ENCODE results near the gene ITPR2. TPM values are rescaled to one million over a fixed set of nuclear protein-coding genes. Genes with fewer than 3 reads are reported as not detected.

The ITPR2 gene
- total and polyA plus RNA-seq, 2 of the 8 experiments (the other 6 are each of a cell fraction or from before 2014, with no cell fraction given) = 4.1 to 48.3 TPM

DNA sequence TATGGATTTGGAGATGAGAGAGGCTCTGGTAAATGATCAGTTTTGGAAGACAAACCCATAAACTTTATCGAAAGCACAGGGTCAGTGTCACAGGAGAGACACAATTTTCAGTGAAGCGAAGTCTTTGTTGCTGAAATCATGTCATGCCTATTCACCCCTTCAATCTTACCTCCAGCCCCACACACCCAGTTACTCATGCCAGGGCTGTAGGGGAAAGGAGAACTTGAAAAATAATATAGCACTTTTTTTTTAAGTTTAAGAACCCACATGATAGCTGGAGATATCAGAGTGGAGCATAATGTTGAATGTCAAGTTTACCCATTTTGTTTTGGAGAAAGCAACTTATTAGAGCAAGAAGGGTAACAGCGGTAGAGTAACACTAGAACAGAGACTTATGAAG, 530.2 kb downstream of the ITPR2 start:
- ChIA-PET POLR2A (ENCODE audit: partially characterized antibody) (no interaction called here), CTCF (ENCODE audit: partially characterized antibody) (no interaction called here)
- Histone ChIP-seq H3K4me2 (ENCODE audit: insufficient read depth in 1 of 2, low read depth in 2 of 2, low read length in 2 of 2) (no peak overlapping the region), H3K36me3 (ENCODE audit: control insufficient read depth in 2 of 4, insufficient read depth in 4 of 4, low read length in 3 of 4) (no peaks in the 10 kb centered on the region), H3K27me3 (replicated peaks in 1 of 4; ENCODE audit: control insufficient read depth in 3 of 4, extremely low read depth in 1 of 4, insufficient read depth in 3 of 4, low read length in 3 of 4) (no peaks in the 10 kb centered on the region; a peak in 2 of 7 replicates), H4K20me1 (replicated peaks in 1 of 2; ENCODE audit: control insufficient read depth in 1 of 2, insufficient read depth in 2 of 2, low read length in 2 of 2) (no peaks in the 10 kb centered on the region), H3K18ac (ENCODE audit: extremely low read depth, low read length) (no peak overlapping the region), H2AFZ (ENCODE audit: low read length) (no peak overlapping the region), H2BK5ac (ENCODE audit: low read depth, low read length) (no peak overlapping the region), H3K56ac (replicated peaks; ENCODE audit: insufficient read length, low read depth, low read length) (no peak overlapping the region), H3K79me1 (ENCODE audit: low read depth, low read length) (no peaks in the 10 kb centered on the region), H2BK120ac (replicated peaks; ENCODE audit: low read depth, low read length) (no peak overlapping the region), H3K23ac (ENCODE audit: insufficient read length) (no peak overlapping the region), H3K79me2 (ENCODE audit: control insufficient read depth in 1 of 2, insufficient read depth in 2 of 2, low read length in 2 of 2) (no peaks in the 10 kb centered on the region), H3K4ac (replicated peaks; ENCODE audit: insufficient read length, low read depth, low read length) (no peak overlapping the region), H3K27ac (ENCODE audit: low read depth, low read length) (no peak overlapping the region), H3K9me3 (ENCODE audit: insufficient read depth in 2 of 2, low read depth in 1 of 2, low read length in 1 of 2) (no peaks in the 10 kb centered on the region), H3K23me2 (ENCODE audit: low read depth, low read length) (no peaks in the 10 kb centered on the region), H3K4me3 (ENCODE audit: extremely low read depth in 1 of 4, insufficient read depth in 2 of 4, low read depth in 3 of 4, low read length in 4 of 4) (no peak overlapping the region), H2BK12ac (ENCODE audit: low read depth, low read length) (no peak overlapping the region), H3K9ac (replicated peaks in 1 of 4; ENCODE audit: extremely low read depth in 1 of 4, low read depth in 3 of 4, low read length in 3 of 4) (no peak overlapping the region), H3K14ac (ENCODE audit: insufficient read length) (no peak overlapping the region), H4K5ac (ENCODE audit: insufficient read length, low read depth, low read length) (no peak overlapping the region), H3K4me1 (replicated peaks in 1 of 4; ENCODE audit: control insufficient read depth in 3 of 4, insufficient read depth in 4 of 4, low read length in 3 of 4) (no peaks in the 10 kb centered on the region), H4K8ac (ENCODE audit: extremely low read depth, insufficient read depth, low read length) (no peak overlapping the region), H2BK15ac (ENCODE audit: low read length) (no peak overlapping the region), H4K91ac (replicated peaks; ENCODE audit: insufficient read length, low read length) (no peak overlapping the region), H2BK20ac (ENCODE audit: low read length) (no peak overlapping the region), H2AK5ac (ENCODE audit: low read depth, low read length) (no peak overlapping the region)
- WGBS, 2 experiments (ENCODE audit: extremely low coverage in 1 of 2, insufficient coverage in 1 of 2, insufficient read length in 1 of 2, insufficient replicate concordance in 2 of 2, low coverage in 1 of 2, low lambda C conversion rate in 2 of 2, missing lambda C conversion rate in 1 of 2) = 92% methylated on average over 3 of the region's 3 CpGs; no CpG with 5 or more reads in 1 of the 2 experiments
- no peak for FAIRE-seq
- DNase-seq (ENCODE audit: low read depth in 1 of 2, low spot score in 2 of 2) = no peak
- TF ChIP-seq MAFK (IDR thresholded peaks at IDR 0.05; ENCODE audit: low read depth, low read length) (no peak), JUND (IDR thresholded peaks at IDR 0.05; ENCODE audit: low read length) (no peak), TCF12 (IDR thresholded peaks at IDR 0.05; ENCODE audit: low read depth, low read length) (no peak), BACH1 (IDR thresholded peaks at IDR 0.05; ENCODE audit: low read length) (no peak), ZNF274 (IDR thresholded peaks at IDR 0.05; ENCODE audit: borderline replicate concordance, extremely low read depth, low read length) (no peak), ASH2L (IDR thresholded peaks at IDR 0.05; ENCODE audit: low read length) (no peak), GABPA (IDR thresholded peaks at IDR 0.05; ENCODE audit: borderline replicate concordance, insufficient read depth, low read length) (no peak), RAD21 (IDR thresholded peaks at IDR 0.05 in 1 of 2, conservative IDR thresholded peaks at IDR 0.05 in 1 of 2; ENCODE audit: low read depth in 2 of 2, low read length in 2 of 2) (no peak), CBX8 (IDR thresholded peaks at IDR 0.05; ENCODE audit: borderline replicate concordance, low read depth, low read length) (no peak), CEBPB (IDR thresholded peaks at IDR 0.05; ENCODE audit: low read depth, low read length) (no peak), POLR2A (IDR thresholded peaks at IDR 0.05; ENCODE audit: control extremely low read depth in 1 of 2, low read depth in 2 of 2, low read length in 2 of 2) (no peak), SUZ12 (IDR thresholded peaks at IDR 0.05; ENCODE audit: low read length) (no peak), KDM5A (IDR thresholded peaks at IDR 0.05; ENCODE audit: low read length) (no peak), SIX5 (IDR thresholded peaks at IDR 0.05; ENCODE audit: low read depth, low read length) (no peak), SAP30 (IDR thresholded peaks at IDR 0.05; ENCODE audit: insufficient read depth, insufficient replicate concordance, low read length) (no peak)
- TF ChIP-seq, protein P1, sequence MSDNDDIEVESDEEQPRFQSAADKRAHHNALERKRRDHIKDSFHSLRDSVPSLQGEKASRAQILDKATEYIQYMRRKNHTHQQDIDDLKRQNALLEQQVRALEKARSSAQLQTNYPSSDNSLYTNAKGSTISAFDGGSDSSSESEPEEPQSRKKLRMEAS (IDR thresholded peaks at IDR 0.05) = no peak
